Glomerular visceral epithelial cell (primary cell): Measurements from ENCODE around the gene EML5.

ENCODE experiments used
- DNase-seq: peaks from one replicate; pipeline ENCODE4 v3.0.0-alpha.2; 2016; ENCODE audit errors: extremely low spot score

Gene EML5

GRCh38 chr14:88618476-88618875, 174.3 kb downstream of the EML5 start:
- DNase-seq, result no peak

- DNase-seq, result no peak
These were observed 175.3 kb downstream of the EML5 start for GRCh38 chr14:88617479-88617878.

GRCh38 chr14:88616697-88617096, 176.1 kb downstream of the EML5 start:
- no peak for DNase-seq

GRCh38 chr14:88614218-88614907, 178.4 kb downstream of the EML5 start:
- DNase-seq, result peak; percentile 55

GRCh38 chr14:88613552-88614010, 179.2 kb downstream of the EML5 start:
- peak; percentile 85 for DNase-seq

GRCh38 chr14:88612981-88613380, 179.8 kb downstream of the EML5 start:
- peak; percentile 15 for DNase-seq

- DNase-seq, result peak; percentile 31
These were observed 180.9 kb downstream of the EML5 start for GRCh38 chr14:88611878-88612277.

GRCh38 chr14:88607829-88608228, 184.9 kb downstream of the EML5 start:
- DNase-seq, result no peak

- no peak for DNase-seq
These were observed 187.2 kb downstream of the EML5 start for GRCh38 chr14:88605594-88605993.

GRCh38 chr14:88604212-88604611, 188.5 kb downstream of the EML5 start:
- no peak for DNase-seq

GRCh38 chr14:88599761-88600439, 192.9 kb downstream of the EML5 start:
- no peak for DNase-seq

- no peak for DNase-seq
These were observed 193.4 kb downstream of the EML5 start for GRCh38 chr14:88599326-88599725.

- DNase-seq, result no peak
These were observed 194.6 kb downstream of the EML5 start for GRCh38 chr14:88598097-88598675.

- DNase-seq, result no peak
These were observed 195.2 kb downstream of the EML5 start for GRCh38 chr14:88597601-88598000.

GRCh38 chr14:88597038-88597437, 195.7 kb downstream of the EML5 start:
- DNase-seq, result no peak

GRCh38 chr14:88592031-88592430, 200.7 kb downstream of the EML5 start:
- no peak for DNase-seq

GRCh38 chr14:88590173-88590572, 202.6 kb downstream of the EML5 start:
- DNase-seq, result no peak

GRCh38 chr14:88588081-88588480, 204.7 kb downstream of the EML5 start:
- DNase-seq, result no peak

- no peak for DNase-seq
These were observed 208.3 kb downstream of the EML5 start for GRCh38 chr14:88584451-88584850.

GRCh38 chr14:88576222-88576621, 216.5 kb downstream of the EML5 start:
- DNase-seq, result no peak

GRCh38 chr14:88572117-88572516, 220.6 kb downstream of the EML5 start:
- no peak for DNase-seq

- DNase-seq, result no peak
These were observed 224.6 kb downstream of the EML5 start for GRCh38 chr14:88568196-88568595.

GRCh38 chr14:88565427-88565826, 227.3 kb downstream of the EML5 start:
- no peak for DNase-seq
